HG02938 (cell line): Measurements from ENCODE around the gene NSD1.

Experiments used
- ATAC-seq: cut with Tn5 transposase; IDR thresholded peaks from one replicate; pipeline ENCODE4 v1.9.1; 2021; ENCODE audit warnings: mild to moderate bottlenecking, moderate library complexity; ENCODE audit not compliant: unreplicated experiment

Gene NSD1

GRCh38 chr5:177343777-177344176 is 210.2 kb downstream of the NSD1 start:
- no peak for ATAC-seq

- no peak for ATAC-seq
These were observed 211.3 kb downstream of the NSD1 start for GRCh38 chr5:177344891-177345290.

GRCh38 chr5:177346820-177347219 is 213.2 kb downstream of the NSD1 start:
- no peak for ATAC-seq

- ATAC-seq = no peak
These were observed 214.1 kb downstream of the NSD1 start for GRCh38 chr5:177347699-177348098.

- no peak for ATAC-seq
These were observed 215.7 kb downstream of the NSD1 start for GRCh38 chr5:177349362-177349647.

GRCh38 chr5:177349762-177350161 is 216.2 kb downstream of the NSD1 start:
- ATAC-seq = no peak
